Measurements from ENCODE around the gene TCTN1. TPM values are rescaled to one million over a fixed set of nuclear protein-coding genes. Genes with fewer than 3 reads are reported as not detected.
"Not testable (repeated sequence)": the region's sequence is repeated elsewhere in the genome, so short reads cannot be mapped to it uniquely, and the experiment has no call there.

Gene TCTN1
- total RNA-seq, 1 experiment from 2014 or later, result 24.8 TPM

- no peak for DNase-seq (ENCODE audit: low spot score)
- in situ Hi-C loops (cut with HindIII; ENCODE audit: low sequenced_read_pairs), result no loop called here
Observed at GRCh38 chr12:110627500-110628195, 13.7 kb downstream of the TCTN1 start.

GRCh38 chr12:110635055-110635454 is 21.1 kb downstream of the TCTN1 start:
- in situ Hi-C loops (cut with HindIII; ENCODE audit: low sequenced_read_pairs), result no loop called here
- no peak for DNase-seq (ENCODE audit: low spot score)

GRCh38 chr12:110636516-110636915 is 22.6 kb downstream of the TCTN1 start:
- DNase-seq (ENCODE audit: low spot score), result no peak
- in situ Hi-C loops (cut with HindIII; ENCODE audit: low sequenced_read_pairs), result no loop called here

GRCh38 chr12:110637869-110638441 is 24.0 kb downstream of the TCTN1 start:
- in situ Hi-C loops (cut with HindIII; ENCODE audit: low sequenced_read_pairs), result no loop called here
- DNase-seq (ENCODE audit: low spot score), result no peak

GRCh38 chr12:110638796-110639195 is 24.9 kb downstream of the TCTN1 start:
- in situ Hi-C loops (cut with HindIII; ENCODE audit: low sequenced_read_pairs), result no loop called here
- DNase-seq (ENCODE audit: low spot score), result no peak

GRCh38 chr12:110639336-110640141 is 25.6 kb downstream of the TCTN1 start:
- in situ Hi-C loops (cut with HindIII; ENCODE audit: low sequenced_read_pairs), result no loop called here
- DNase-seq (ENCODE audit: low spot score), result no peak

- DNase-seq (ENCODE audit: low spot score), result peak; percentile 10
- in situ Hi-C loops (cut with HindIII; ENCODE audit: low sequenced_read_pairs), result no loop called here
Observed at GRCh38 chr12:110640275-110641025, 26.5 kb downstream of the TCTN1 start.

- in situ Hi-C loops (cut with HindIII; ENCODE audit: low sequenced_read_pairs), result no loop called here
Observed at GRCh38 chr12:110641521-110641920, 27.6 kb downstream of the TCTN1 start.

GRCh38 chr12:110647631-110648040 is 33.7 kb downstream of the TCTN1 start:
- in situ Hi-C loops (cut with HindIII; ENCODE audit: low sequenced_read_pairs), result no loop called here
- DNase-seq (ENCODE audit: low spot score), result no peak

More at GRCh38 chr12:110641521-110641920, 27.6 kb downstream of the TCTN1 start:
- no peak for DNase-seq (ENCODE audit: low spot score)

- in situ Hi-C loops (cut with HindIII; ENCODE audit: low sequenced_read_pairs), result no loop called here
- no peak for DNase-seq (ENCODE audit: low spot score)
Observed at GRCh38 chr12:110649341-110649847, 35.5 kb downstream of the TCTN1 start.

GRCh38 chr12:110654238-110654637 is 40.3 kb downstream of the TCTN1 start:
- DNase-seq (ENCODE audit: low spot score); in situ Hi-C loops (cut with HindIII; ENCODE audit: low sequenced_read_pairs): not testable (repeated sequence)

GRCh38 chr12:110656071-110656655 is 42.2 kb downstream of the TCTN1 start:
- no peak for DNase-seq (ENCODE audit: low spot score)
- in situ Hi-C loops (cut with HindIII; ENCODE audit: low sequenced_read_pairs), result no loop called here

GRCh38 chr12:110657747-110658146 is 43.8 kb downstream of the TCTN1 start:
- in situ Hi-C loops (cut with HindIII; ENCODE audit: low sequenced_read_pairs), result no loop called here
- peak; percentile 66 for DNase-seq (ENCODE audit: low spot score)

GRCh38 chr12:110658242-110658641 is 44.3 kb downstream of the TCTN1 start:
- in situ Hi-C loops (cut with HindIII; ENCODE audit: low sequenced_read_pairs), result no loop called here
- DNase-seq (ENCODE audit: low spot score), result no peak

- peak; percentile 12 for DNase-seq (ENCODE audit: low spot score)
- in situ Hi-C loops (cut with HindIII; ENCODE audit: low sequenced_read_pairs), result no loop called here
Observed at GRCh38 chr12:110658878-110659277, 44.9 kb downstream of the TCTN1 start.

- no peak for DNase-seq (ENCODE audit: low spot score)
- in situ Hi-C loops (cut with HindIII; ENCODE audit: low sequenced_read_pairs), result no loop called here
Observed at GRCh38 chr12:110661337-110661972, 47.5 kb downstream of the TCTN1 start.

- in situ Hi-C loops (cut with HindIII; ENCODE audit: low sequenced_read_pairs), result no loop called here
- DNase-seq (ENCODE audit: low spot score), result no peak
Observed at GRCh38 chr12:110666892-110667291, 53.0 kb downstream of the TCTN1 start.

- in situ Hi-C loops (cut with HindIII; ENCODE audit: low sequenced_read_pairs), result no loop called here
Observed at GRCh38 chr12:110667671-110668070, 53.7 kb downstream of the TCTN1 start.

More at GRCh38 chr12:110667671-110668070, 53.7 kb downstream of the TCTN1 start:
- DNase-seq (ENCODE audit: low spot score), result no peak
